H1 (cell line): ENCODE results near the gene OPCML.

ENCODE experiments used
- CTCF ChIP-seq, 3 experiments: IDR thresholded peaks; 1 replicate in 2 of 3; 2 replicates in 1 of 3; pipeline versions ENCODE4 v1.5.1 to v1.6.1; 2011; ENCODE audit warnings: low read length in 3 of 3, mild to moderate bottlenecking in 3 of 3, inconsistent platforms in 2 of 3, low read depth in 1 of 3, moderate library complexity in 1 of 3; ENCODE audit not compliant: insufficient read depth in 1 of 3; ENCODE audit errors: control extremely low read depth in 1 of 3
- JUN ChIP-seq: IDR thresholded peaks from 2 replicates; pipeline ENCODE4 v1.6.1; 2011; ENCODE audit warnings: low read depth, mild to moderate bottlenecking, improper control_type of control experiment, low read length
- POLR2A ChIP-seq, 2 experiments: IDR thresholded peaks; 1 replicate in 1 of 2; 2 replicates in 1 of 2; pipeline ENCODE4 v1.6.1; 2011; ENCODE audit warnings: low read depth in 2 of 2, low read length in 2 of 2, mild to moderate bottlenecking in 2 of 2; ENCODE audit errors: control extremely low read depth in 1 of 2
- RFX5 ChIP-seq: IDR thresholded peaks from 2 replicates; pipeline ENCODE4 v1.6.1; 2011; ENCODE audit warnings: low read depth, low read length, improper control_type of control experiment, borderline replicate concordance

- no peak for TF ChIP-seq POLR2A (IDR thresholded peaks at IDR 0.05; ENCODE audit: control extremely low read depth in 1 of 2, low read depth in 2 of 2, low read length in 2 of 2)
- no peak for TF ChIP-seq JUN
- no peak for TF ChIP-seq RFX5
- TF ChIP-seq CTCF (IDR thresholded peaks at IDR 0.05; ENCODE audit: control extremely low read depth in 1 of 3, insufficient read depth in 1 of 3, low read depth in 1 of 3, low read length in 3 of 3) = no peak
These were observed 456.9 kb downstream of the OPCML start for GRCh38 chr11:133075351-133075750.
